HCT116 (cell line): ENCODE measurements around the gene MKRN1. TPM values are rescaled to one million over a fixed set of nuclear protein-coding genes. Genes with fewer than 3 reads are reported as not detected.

Experiments
- ATAC-seq: fragments of 200-7000 bp; cut with Tn5 transposase; 2 replicates; pipeline ENCODE4 v1.9.1; 2020; ENCODE audit warnings: mild to moderate bottlenecking, moderate library complexity
- BruUV-seq: library from RNA; stranded (reverse); fragments of 400-500 nt; replicated peaks from 2 replicates; lab custom pipeline; 2021; lab: Mats Ljungman, UMichigan
- CTCF ChIA-PET: fragments of 300-600 bp; sonication (Branson Sonifier 250); formaldehyde crosslinking; loops from one replicate; lab custom pipeline; 2021; ENCODE audit warnings: antibody characterized with exemption; lab: Charles Lee
- POLR2A ChIA-PET: fragments of 300-600, 350-600 bp; sonication (Branson Sonifier 250); formaldehyde crosslinking; loops from one replicate; lab custom pipeline; 2021; ENCODE audit warnings: antibody characterized with exemption; lab: Charles Lee
- RAD21 ChIA-PET, 2 experiments: fragments of 300-600 bp; sonication (Branson Sonifier 250); formaldehyde crosslinking; loops; one replicate each; lab custom pipeline; 2023; ENCODE audit warnings: low total read pairs in 2 of 2; ENCODE audit not compliant: uncharacterized antibody in 2 of 2, unreplicated experiment in 2 of 2, low non-redundant PET in 1 of 2; lab: Charles Lee
- DNase-seq: peaks from one replicate; pipeline ENCODE4 v3.0.0-alpha.2; 2010; ENCODE audit warnings: low read depth, low spot score
- H2AFZ ChIP-seq: fragments of 200-600 bp; shearing (Covaris generic), sonication (generic); 2 replicates; pipeline ENCODE4 v1.6.1; 2017; ENCODE audit warnings: low read depth, mixed run types, mixed read lengths, antibody characterized with exemption, low read length; ENCODE audit not compliant: poor library complexity, severe bottlenecking
- H3K27ac ChIP-seq: 2 replicates; pipeline ENCODE4 v1.5.1; 2012; ENCODE audit warnings: low read depth, low read length
- H3K27me3 ChIP-seq: fragments of 200-600 bp; sonication (generic); 2 replicates; pipeline ENCODE4 v1.6.1; 2016; ENCODE audit warnings: mixed run types, low read length, mixed read lengths; ENCODE audit not compliant: insufficient read depth
- H3K36me3 ChIP-seq, 2 experiments: fragments of 200-500 bp in 1 of 2; fragments of 200-600 bp in 1 of 2; sonication (Bioruptor generic) in 1 of 2; sonication (generic) in 1 of 2; 2 replicates each; pipeline versions ENCODE4 v1.5.1 to v1.6.1; 2014 to 2016; ENCODE audit warnings: low read length in 2 of 2, inconsistent platforms in 1 of 2, mixed read lengths in 1 of 2, mixed run types in 1 of 2; ENCODE audit not compliant: insufficient read depth in 2 of 2, control insufficient read depth in 1 of 2
- H3K4me1 ChIP-seq, 2 experiments: fragments of 200-600 bp in 1 of 2; sonication (generic) in 1 of 2; 2 replicates each; pipeline versions ENCODE4 v1.5.1 to v1.6.1; 2012 to 2017; ENCODE audit warnings: low read length in 2 of 2, inconsistent platforms in 1 of 2, mild to moderate bottlenecking in 1 of 2, mixed read lengths in 1 of 2, mixed run types in 1 of 2, moderate library complexity in 1 of 2; ENCODE audit not compliant: insufficient read depth in 2 of 2, control insufficient read depth in 1 of 2
- H3K4me2 ChIP-seq: fragments of 200-600 bp; sonication (generic); 2 replicates; pipeline ENCODE4 v1.6.1; 2017; ENCODE audit warnings: mixed run types, low read length, mixed read lengths
- H3K4me3 ChIP-seq, 2 experiments: fragments of 200-600 bp in 1 of 2; sonication (generic) in 1 of 2; replicated peaks in 1 of 2; 2 replicates each; pipeline ENCODE4 v1.5.1; 2011 to 2016; ENCODE audit warnings: low read length in 2 of 2, control low read depth in 1 of 2, low read depth in 1 of 2, mild to moderate bottlenecking in 1 of 2, mixed read lengths in 1 of 2, mixed run types in 1 of 2
- H3K79me2 ChIP-seq: fragments of 200-600 bp; sonication (generic); 2 replicates; pipeline ENCODE4 v1.6.1; 2017; ENCODE audit warnings: mild to moderate bottlenecking, mixed run types, low read length, moderate library complexity, mixed read lengths; ENCODE audit not compliant: insufficient read depth
- H3K9ac ChIP-seq: fragments of 200-600 bp; sonication (generic); 2 replicates; pipeline ENCODE4 v1.6.1; 2016; ENCODE audit warnings: low read length, mixed read lengths
- H3K9me2 ChIP-seq: fragments of 200-600 bp; sonication (generic), shearing (Covaris generic); 2 replicates; pipeline ENCODE4 v1.6.1; 2017; ENCODE audit warnings: mixed run types, mild to moderate bottlenecking, moderate library complexity; ENCODE audit not compliant: insufficient read depth
- H3K9me3 ChIP-seq, 2 experiments: fragments of 200-500 bp in 1 of 2; fragments of 200-600 bp in 1 of 2; sonication (Bioruptor generic) in 1 of 2; sonication (generic) in 1 of 2; 2 replicates each; pipeline ENCODE4 v1.6.1; 2014 to 2017; ENCODE audit warnings: low read length in 2 of 2, mixed read lengths in 2 of 2, inconsistent platforms in 1 of 2, low read depth in 1 of 2, mild to moderate bottlenecking in 1 of 2, mixed run types in 1 of 2, moderate library complexity in 1 of 2; ENCODE audit not compliant: control insufficient read depth in 1 of 2, insufficient read depth in 1 of 2
- H4K20me1 ChIP-seq: fragments of 200-600 bp; sonication (generic), shearing (Covaris generic); 2 replicates; pipeline ENCODE4 v1.6.1; 2017; ENCODE audit warnings: mixed run types, mild to moderate bottlenecking, moderate library complexity; ENCODE audit not compliant: insufficient read depth
- CBX3 ChIP-seq: IDR thresholded peaks from 2 replicates; pipeline ENCODE4 v1.6.1; 2012; ENCODE audit warnings: low read depth
- CEBPB ChIP-seq: IDR thresholded peaks from 2 replicates; pipeline ENCODE4 v1.6.1; 2012; ENCODE audit warnings: low read depth
- ELF1 ChIP-seq: IDR thresholded peaks from 2 replicates; pipeline ENCODE4 v1.6.1; 2012; ENCODE audit warnings: low read depth, borderline replicate concordance
- JUND ChIP-seq: IDR thresholded peaks from 2 replicates; pipeline ENCODE4 v1.6.1; 2012
- POLR2AphosphoS5 ChIP-seq: IDR thresholded peaks from 2 replicates; pipeline ENCODE4 v1.6.1; 2011; ENCODE audit warnings: mild to moderate bottlenecking, low read depth, low read length, moderate library complexity
- RAD21 ChIP-seq: IDR thresholded peaks from 2 replicates; pipeline ENCODE4 v1.6.1; 2012; ENCODE audit warnings: low read depth, mild to moderate bottlenecking
- SIN3A ChIP-seq: IDR thresholded peaks from 2 replicates; pipeline ENCODE4 v1.6.1; 2012; ENCODE audit warnings: low read depth
- SRF ChIP-seq: IDR thresholded peaks from 2 replicates; pipeline ENCODE4 v1.6.1; 2012; ENCODE audit warnings: low read depth
- TCF7L2 ChIP-seq: IDR thresholded peaks from 2 replicates; pipeline ENCODE4 v1.7.0; 2011; ENCODE audit warnings: borderline replicate concordance, inconsistent platforms; ENCODE audit not compliant: insufficient read depth, insufficient read length; ENCODE audit errors: extremely low read depth
- YY1 ChIP-seq: IDR thresholded peaks from 2 replicates; pipeline ENCODE4 v1.6.1; 2011; ENCODE audit warnings: low read length, low read depth, moderate library complexity, mild to moderate bottlenecking; ENCODE audit not compliant: insufficient replicate concordance; ENCODE audit errors: extremely low read depth
- ZFX ChIP-seq: fragments of 450-650 bp; IDR thresholded peaks from 2 replicates; pipeline ENCODE4 v1.6.1; 2017
- intact Hi-C: fragments of 100-400 bp; cut with micrococcal nuclease; formaldehyde crosslinking; loops from 2 replicates; pipeline ENCODE4 v1.10.0; 2022
- total RNA-seq: library from RNA; stranded (reverse); gene quantifications from one replicate; pipeline ENCODE4 v1.2.1, GENCODE V29; 2021; ENCODE audit not compliant: unreplicated experiment
- TF ChIP-seq, protein P1 (sequence below): IDR thresholded peaks from 2 replicates; pipeline ENCODE4 v1.6.1; 2012
- TF ChIP-seq, protein P2 (sequence below), 3 experiments: fragments of 200-600 bp in 1 of 3; sonication (generic) in 1 of 3; IDR thresholded peaks in 2 of 3; conservative IDR thresholded peaks in 1 of 3; 2 replicates each; pipeline ENCODE4 v1.5.1; 2012 to 2017; ENCODE audit warnings: low read depth in 2 of 3, low read length in 2 of 3, antibody characterized with exemption in 1 of 3, borderline replicate concordance in 1 of 3, control low read depth in 1 of 3, mild to moderate bottlenecking in 1 of 3, mixed read lengths in 1 of 3, mixed run types in 1 of 3, moderate library complexity in 1 of 3; ENCODE audit not compliant: insufficient read depth in 1 of 3
- TF ChIP-seq, protein P3 (sequence below): IDR thresholded peaks from 2 replicates; pipeline ENCODE4 v1.6.1; 2011; ENCODE audit warnings: mild to moderate bottlenecking, low read length, moderate library complexity; ENCODE audit not compliant: insufficient replicate concordance; ENCODE audit errors: extremely low read depth

The MKRN1 gene
- total RNA-seq, 1 experiment from 2014 or later: 95.0 TPM

DNA sequence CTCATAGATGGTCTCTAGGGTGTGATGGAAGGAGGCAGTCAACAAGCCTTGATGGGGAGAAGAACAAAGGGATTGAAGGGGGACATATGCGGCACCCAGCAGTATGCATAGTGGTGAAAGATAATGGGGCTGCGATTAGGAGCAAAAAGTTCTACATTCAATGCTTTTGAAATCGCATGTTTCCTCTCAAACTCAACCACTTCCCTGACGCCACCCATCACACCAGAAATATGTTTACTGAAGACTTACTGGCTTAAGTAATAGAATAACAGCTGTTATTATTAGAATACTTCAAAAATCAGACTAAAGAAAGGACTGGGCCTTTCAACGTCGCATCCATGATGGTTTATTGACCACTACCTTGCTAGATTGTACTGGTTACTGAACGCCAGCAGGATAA, 31.5 kb downstream of the MKRN1 start:
- Histone ChIP-seq H3K4me2 (no peak overlapping the region), H3K36me3 (no peaks in the 10 kb centered on the region), H3K79me2 (no peaks in the 10 kb centered on the region), H3K27ac (no peak overlapping the region), H3K4me1 (peaks cover 4 to 6% of the 10 kb centered on the region in 2 experiments), H3K27me3 (no peaks in the 10 kb centered on the region), H4K20me1 (no peaks in the 10 kb centered on the region), H3K9me2 (no peaks in the 10 kb centered on the region), H3K9me3 (no peaks in the 10 kb centered on the region), H3K9ac (no peak overlapping the region), H2AFZ (no peak overlapping the region), H3K4me3 (no peak overlapping the region)
- CTCF ChIA-PET: no interaction called here
- POLR2A ChIA-PET: no interaction called here
- TF ChIP-seq JUND: no peak
- TF ChIP-seq ELF1: no peak
- no peak for TF ChIP-seq SIN3A
- TF ChIP-seq, protein P1, sequence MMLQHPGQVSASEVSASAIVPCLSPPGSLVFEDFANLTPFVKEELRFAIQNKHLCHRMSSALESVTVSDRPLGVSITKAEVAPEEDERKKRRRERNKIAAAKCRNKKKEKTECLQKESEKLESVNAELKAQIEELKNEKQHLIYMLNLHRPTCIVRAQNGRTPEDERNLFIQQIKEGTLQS: no peak
- TF ChIP-seq POLR2AphosphoS5: no peak
- TF ChIP-seq ZFX: no peak
- RAD21 ChIA-PET: no interaction called here
- ATAC-seq (no peak), DNase-seq (no peak)
- intact Hi-C loops: loop anchor here (10.0 kb wide), 1 partner anchor 273 kb away; the partner anchor contains the start of gene KDM7A
- BruUV-seq: no TSS peak

DNA sequence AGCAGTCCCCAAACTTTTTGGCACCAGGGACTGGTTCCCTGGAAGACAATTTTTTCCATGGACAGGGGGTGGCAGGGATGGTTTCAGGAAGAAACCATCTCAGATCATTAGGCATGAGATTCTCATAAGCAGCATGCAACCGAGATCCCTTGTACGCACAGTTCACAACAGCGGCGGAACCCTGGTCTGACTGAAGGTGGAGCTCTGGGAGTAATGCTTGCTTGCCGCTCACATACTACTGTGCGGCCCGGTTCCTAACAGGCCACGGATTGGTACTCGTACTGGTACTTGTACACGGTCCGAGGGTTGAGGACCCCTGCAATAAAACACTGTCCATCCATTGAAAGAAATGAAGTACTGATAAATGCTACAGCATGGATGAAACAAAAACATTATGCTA, 32.8 kb downstream of the MKRN1 start:
- Histone ChIP-seq H3K36me3 (no peaks in the 10 kb centered on the region), H3K9me3 (no peaks in the 10 kb centered on the region), H3K4me3 (no peak overlapping the region), H3K9ac (no peak overlapping the region), H3K9me2 (no peaks in the 10 kb centered on the region), H3K4me2 (no peak overlapping the region), H2AFZ (no peak overlapping the region), H3K4me1 (peaks cover 4 to 6% of the 10 kb centered on the region in 2 experiments), H3K27me3 (no peaks in the 10 kb centered on the region), H3K79me2 (no peaks in the 10 kb centered on the region), H3K27ac (no peak overlapping the region), H4K20me1 (no peaks in the 10 kb centered on the region)
- DNase-seq: no peak
- no peak for ATAC-seq
- ChIA-PET RAD21 (no interaction called here), POLR2A (no interaction called here), CTCF (no interaction called here)
- BruUV-seq: no TSS peak
- intact Hi-C loops: loop anchor here (10.0 kb wide), 1 partner anchor 272 kb away; the partner anchor contains the start of gene KDM7A
- TF ChIP-seq ELF1: no peak
- TF ChIP-seq, protein P1: no peak
- TF ChIP-seq, protein P2, sequence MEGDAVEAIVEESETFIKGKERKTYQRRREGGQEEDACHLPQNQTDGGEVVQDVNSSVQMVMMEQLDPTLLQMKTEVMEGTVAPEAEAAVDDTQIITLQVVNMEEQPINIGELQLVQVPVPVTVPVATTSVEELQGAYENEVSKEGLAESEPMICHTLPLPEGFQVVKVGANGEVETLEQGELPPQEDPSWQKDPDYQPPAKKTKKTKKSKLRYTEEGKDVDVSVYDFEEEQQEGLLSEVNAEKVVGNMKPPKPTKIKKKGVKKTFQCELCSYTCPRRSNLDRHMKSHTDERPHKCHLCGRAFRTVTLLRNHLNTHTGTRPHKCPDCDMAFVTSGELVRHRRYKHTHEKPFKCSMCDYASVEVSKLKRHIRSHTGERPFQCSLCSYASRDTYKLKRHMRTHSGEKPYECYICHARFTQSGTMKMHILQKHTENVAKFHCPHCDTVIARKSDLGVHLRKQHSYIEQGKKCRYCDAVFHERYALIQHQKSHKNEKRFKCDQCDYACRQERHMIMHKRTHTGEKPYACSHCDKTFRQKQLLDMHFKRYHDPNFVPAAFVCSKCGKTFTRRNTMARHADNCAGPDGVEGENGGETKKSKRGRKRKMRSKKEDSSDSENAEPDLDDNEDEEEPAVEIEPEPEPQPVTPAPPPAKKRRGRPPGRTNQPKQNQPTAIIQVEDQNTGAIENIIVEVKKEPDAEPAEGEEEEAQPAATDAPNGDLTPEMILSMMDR (IDR thresholded peaks at IDR 0.05 in 2 of 3, conservative IDR thresholded peaks at IDR 0.05 in 1 of 3; ENCODE audit: borderline replicate concordance in 1 of 3, insufficient read depth in 1 of 3, low read depth in 2 of 3, low read length in 2 of 3): no peak
- TF ChIP-seq, protein P3, sequence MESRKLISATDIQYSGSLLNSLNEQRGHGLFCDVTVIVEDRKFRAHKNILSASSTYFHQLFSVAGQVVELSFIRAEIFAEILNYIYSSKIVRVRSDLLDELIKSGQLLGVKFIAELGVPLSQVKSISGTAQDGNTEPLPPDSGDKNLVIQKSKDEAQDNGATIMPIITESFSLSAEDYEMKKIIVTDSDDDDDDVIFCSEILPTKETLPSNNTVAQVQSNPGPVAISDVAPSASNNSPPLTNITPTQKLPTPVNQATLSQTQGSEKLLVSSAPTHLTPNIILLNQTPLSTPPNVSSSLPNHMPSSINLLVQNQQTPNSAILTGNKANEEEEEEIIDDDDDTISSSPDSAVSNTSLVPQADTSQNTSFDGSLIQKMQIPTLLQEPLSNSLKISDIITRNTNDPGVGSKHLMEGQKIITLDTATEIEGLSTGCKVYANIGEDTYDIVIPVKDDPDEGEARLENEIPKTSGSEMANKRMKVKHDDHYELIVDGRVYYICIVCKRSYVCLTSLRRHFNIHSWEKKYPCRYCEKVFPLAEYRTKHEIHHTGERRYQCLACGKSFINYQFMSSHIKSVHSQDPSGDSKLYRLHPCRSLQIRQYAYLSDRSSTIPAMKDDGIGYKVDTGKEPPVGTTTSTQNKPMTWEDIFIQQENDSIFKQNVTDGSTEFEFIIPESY: no peak
- TF ChIP-seq TCF7L2: no peak
- no peak for TF ChIP-seq SRF
- TF ChIP-seq YY1: no peak
- no peak for TF ChIP-seq CEBPB
- TF ChIP-seq CBX3: no peak
- TF ChIP-seq RAD21: no peak
- TF ChIP-seq JUND: no peak
- TF ChIP-seq POLR2AphosphoS5: no peak
